ENCODE results near the gene TMEM114. TPM values are rescaled to one million over a fixed set of nuclear protein-coding genes. Genes with fewer than 3 reads are reported as not detected.

TMEM114 gene
- total RNA-seq, 2 donors from 2014 or later: not detected

DNA sequence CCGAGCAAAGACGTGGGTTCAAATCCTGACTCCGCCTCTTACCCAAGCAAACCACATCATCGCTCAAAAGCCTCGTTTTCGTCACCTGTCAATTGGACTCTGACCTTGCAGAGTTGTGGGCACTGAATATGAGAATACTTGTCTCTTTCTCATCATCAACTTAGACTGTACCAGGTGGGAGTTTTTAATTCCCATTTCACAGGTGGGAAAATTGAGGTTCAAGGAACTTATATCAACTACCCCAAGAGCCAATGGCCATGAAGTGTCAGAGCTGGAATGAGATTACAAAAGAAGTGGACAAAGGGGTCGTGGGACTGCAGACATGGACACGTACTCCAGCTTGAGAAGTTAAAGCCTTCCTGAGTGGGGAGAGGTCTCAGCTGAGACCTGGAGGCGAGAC, 10.8 kb downstream of the TMEM114 start:
- DNase-seq: no peak
- no peak overlapping the region for H3K27ac ChIP-seq
- H3K4me3 ChIP-seq: no peak overlapping the region
- no peaks in the 10 kb centered on the region for H3K9me3 ChIP-seq
- no peaks in the 10 kb centered on the region for H3K4me1 ChIP-seq
- H3K36me3 ChIP-seq (replicated peaks in 1 of 2; ENCODE audit: insufficient read depth in 1 of 2, low read depth in 2 of 2): no peaks in the 10 kb centered on the region
- H3K27me3 ChIP-seq: no peaks in the 10 kb centered on the region
- 79 to 80% methylated on average over 9 of the region's 9 CpGs for WGBS, 2 donors
- TF ChIP-seq, protein P1, sequence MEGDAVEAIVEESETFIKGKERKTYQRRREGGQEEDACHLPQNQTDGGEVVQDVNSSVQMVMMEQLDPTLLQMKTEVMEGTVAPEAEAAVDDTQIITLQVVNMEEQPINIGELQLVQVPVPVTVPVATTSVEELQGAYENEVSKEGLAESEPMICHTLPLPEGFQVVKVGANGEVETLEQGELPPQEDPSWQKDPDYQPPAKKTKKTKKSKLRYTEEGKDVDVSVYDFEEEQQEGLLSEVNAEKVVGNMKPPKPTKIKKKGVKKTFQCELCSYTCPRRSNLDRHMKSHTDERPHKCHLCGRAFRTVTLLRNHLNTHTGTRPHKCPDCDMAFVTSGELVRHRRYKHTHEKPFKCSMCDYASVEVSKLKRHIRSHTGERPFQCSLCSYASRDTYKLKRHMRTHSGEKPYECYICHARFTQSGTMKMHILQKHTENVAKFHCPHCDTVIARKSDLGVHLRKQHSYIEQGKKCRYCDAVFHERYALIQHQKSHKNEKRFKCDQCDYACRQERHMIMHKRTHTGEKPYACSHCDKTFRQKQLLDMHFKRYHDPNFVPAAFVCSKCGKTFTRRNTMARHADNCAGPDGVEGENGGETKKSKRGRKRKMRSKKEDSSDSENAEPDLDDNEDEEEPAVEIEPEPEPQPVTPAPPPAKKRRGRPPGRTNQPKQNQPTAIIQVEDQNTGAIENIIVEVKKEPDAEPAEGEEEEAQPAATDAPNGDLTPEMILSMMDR (IDR thresholded peaks at IDR 0.05): no peak
- no peak for TF ChIP-seq POLR2A (IDR thresholded peaks at IDR 0.05)
- ATAC-seq: no peak
- intact Hi-C loops (cut with DNase I): no loop called here

DNA sequence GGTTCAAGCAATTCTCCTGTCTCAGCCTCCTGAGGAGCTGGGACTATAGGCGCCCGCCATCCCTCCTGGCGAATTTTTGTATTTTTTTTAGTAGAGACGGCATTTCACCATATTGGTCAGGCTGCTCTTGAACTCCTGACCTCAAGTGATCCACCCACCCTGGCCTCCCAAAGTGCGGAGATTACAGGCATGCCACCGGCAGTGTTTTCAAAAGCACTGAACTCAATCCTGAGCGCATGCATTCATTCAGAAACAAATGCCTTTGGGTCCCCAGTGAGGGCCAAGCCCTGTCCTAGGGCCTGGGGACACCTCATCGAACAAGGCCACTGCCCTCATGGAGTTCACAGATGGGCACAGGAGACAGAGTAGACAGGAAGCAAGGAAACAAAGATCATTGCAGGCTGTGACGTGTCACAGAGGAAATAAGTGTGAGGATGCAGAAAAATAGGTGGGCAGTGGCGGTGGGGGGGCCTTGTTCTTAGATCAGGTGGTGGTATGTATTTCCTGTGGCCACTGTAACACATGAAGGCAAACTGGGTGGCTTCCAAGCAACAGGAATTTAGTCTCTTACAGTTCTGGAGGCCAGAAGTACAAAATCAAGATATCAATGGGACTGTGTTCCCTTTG, 12.5 kb downstream of the TMEM114 start:
- H3K9me3 ChIP-seq: no peaks in the 10 kb centered on the region
- 75 to 80% methylated on average over 7 to 10 of the region's 10 CpGs for WGBS, 2 donors
- H3K27ac ChIP-seq: no peak overlapping the region
- intact Hi-C loops (cut with DNase I): no loop called here
- H3K27me3 ChIP-seq: no peaks in the 10 kb centered on the region
- ATAC-seq (no peak), DNase-seq (no peak)
- TF ChIP-seq, protein P1 (IDR thresholded peaks at IDR 0.05): no peak
- TF ChIP-seq POLR2A (IDR thresholded peaks at IDR 0.05): no peak
- H3K36me3 ChIP-seq (replicated peaks in 1 of 2; ENCODE audit: insufficient read depth in 1 of 2, low read depth in 2 of 2): no peaks in the 10 kb centered on the region
- no peak overlapping the region for H3K4me3 ChIP-seq
- no peaks in the 10 kb centered on the region for H3K4me1 ChIP-seq

DNA sequence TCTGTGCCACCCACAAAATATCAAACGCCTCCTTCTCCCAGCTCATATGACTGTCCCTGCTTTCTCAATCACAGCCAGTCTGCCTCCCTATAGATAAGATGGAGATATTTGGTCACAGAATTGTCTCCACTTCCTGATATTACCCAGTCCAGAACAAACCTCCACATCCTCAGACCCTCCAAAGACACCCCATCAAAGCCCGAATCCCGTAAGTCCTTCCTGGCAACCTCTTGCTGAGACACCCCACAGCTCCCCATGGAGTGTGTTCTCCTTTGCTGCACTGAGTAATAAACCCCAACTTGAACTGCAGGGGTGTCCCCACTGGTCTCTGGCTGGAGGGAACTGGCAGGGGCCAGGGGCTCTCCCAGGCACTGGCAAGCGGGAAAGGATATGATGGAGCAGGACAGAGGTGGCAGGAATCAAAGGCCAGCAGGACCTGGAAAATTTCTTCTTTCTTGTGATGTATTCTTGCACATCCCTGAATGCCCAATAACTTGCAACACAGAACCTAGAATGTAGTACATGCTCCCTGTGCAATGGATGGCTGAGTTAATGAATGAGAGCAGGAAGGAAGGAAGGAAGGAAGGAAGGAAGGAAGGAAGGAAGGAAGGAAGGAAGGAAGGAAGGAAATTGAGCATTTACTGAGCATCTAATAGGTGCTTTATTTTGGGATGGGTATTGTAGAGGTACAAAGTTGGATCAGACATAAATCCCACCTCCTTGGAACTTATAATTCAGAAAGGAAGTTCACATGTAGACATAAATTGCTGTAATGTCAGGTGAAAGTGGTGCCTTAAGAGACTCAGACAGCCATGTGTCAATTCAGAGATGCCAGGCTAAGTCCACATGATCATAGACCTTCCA, 13.9 kb downstream of the TMEM114 start:
- no peak for ATAC-seq
- no peak for DNase-seq
- H3K36me3 ChIP-seq (replicated peaks in 1 of 2; ENCODE audit: insufficient read depth in 1 of 2, low read depth in 2 of 2): no peaks in the 10 kb centered on the region
- H3K4me1 ChIP-seq: no peaks in the 10 kb centered on the region
- no peaks in the 10 kb centered on the region for H3K9me3 ChIP-seq
- intact Hi-C loops (cut with DNase I): no loop called here
- WGBS, 2 donors: 70 to 81% methylated on average over 4 of the region's 4 CpGs
- H3K4me3 ChIP-seq: no peak overlapping the region
- no peak for TF ChIP-seq POLR2A (IDR thresholded peaks at IDR 0.05)
- TF ChIP-seq, protein P1 (IDR thresholded peaks at IDR 0.05): no peak
- H3K27me3 ChIP-seq: no peaks in the 10 kb centered on the region
- H3K27ac ChIP-seq: no peak overlapping the region

DNA sequence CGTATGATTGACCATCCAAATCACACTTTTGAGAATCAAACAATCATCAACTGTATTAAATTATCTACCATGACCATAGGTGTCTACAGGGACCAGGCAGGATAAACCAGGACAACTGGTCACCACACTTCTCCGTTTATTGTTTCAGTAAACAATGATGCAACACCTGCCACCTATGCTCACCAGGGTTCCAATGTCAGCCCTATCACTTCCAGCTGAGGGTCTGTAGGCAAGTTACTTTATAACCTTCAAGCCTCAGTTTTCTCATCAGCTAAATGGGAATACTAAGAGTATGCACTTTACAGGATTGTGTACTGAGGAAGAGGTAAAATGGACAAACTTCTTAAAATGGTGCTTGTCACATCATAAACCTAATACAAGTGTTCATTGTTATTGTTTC, 14.9 kb downstream of the TMEM114 start:
- 39 to 42% methylated on average over 2 of the region's 2 CpGs for WGBS, 2 donors
- no peaks in the 10 kb centered on the region for H3K4me1 ChIP-seq
- H3K27ac ChIP-seq: no peak overlapping the region
- H3K4me3 ChIP-seq: no peak overlapping the region
- no peak for DNase-seq
- intact Hi-C loops (cut with DNase I): no loop called here
- no peaks in the 10 kb centered on the region for H3K36me3 ChIP-seq (replicated peaks in 1 of 2; ENCODE audit: insufficient read depth in 1 of 2, low read depth in 2 of 2)
- TF ChIP-seq POLR2A (IDR thresholded peaks at IDR 0.05): no peak
- TF ChIP-seq, protein P1 (IDR thresholded peaks at IDR 0.05): no peak
- no peaks in the 10 kb centered on the region for H3K9me3 ChIP-seq
- ATAC-seq: no peak
- H3K27me3 ChIP-seq: no peaks in the 10 kb centered on the region
